Medulla oblongata (tissue), 1 donor: Measurements from ENCODE around the gene FAM118A.
"Not testable (repeated sequence)": the region's sequence is repeated elsewhere in the genome, so short reads cannot be mapped to it uniquely, and the experiment has no call there.

ENCODE experiments used
- DNase-seq: peaks from one replicate; pipeline ENCODE4 v3.0.0-alpha.2; 2015; ENCODE audit errors: extremely low spot score

Gene FAM118A

DNA sequence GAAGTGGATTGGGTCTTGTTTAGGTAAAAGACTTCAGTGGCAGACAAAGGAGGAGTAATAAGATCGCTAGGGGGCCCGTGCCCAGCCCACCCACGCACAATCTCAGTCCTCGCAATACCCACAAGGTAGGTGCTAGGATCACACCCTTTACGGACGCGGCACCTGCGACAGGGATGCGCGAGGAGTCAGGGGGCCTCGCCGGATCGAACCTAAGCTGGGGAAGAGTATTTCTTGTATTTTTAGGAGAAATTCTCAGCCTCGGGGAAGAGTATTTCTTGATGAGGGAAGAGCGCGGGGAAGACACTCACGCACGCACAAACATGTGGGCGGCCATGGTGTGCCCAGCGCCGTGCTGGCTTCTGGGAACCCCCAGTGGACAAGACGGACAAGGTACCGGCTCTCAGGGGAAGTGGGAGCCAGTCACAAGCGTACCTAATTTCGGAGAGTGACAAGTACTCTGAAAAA is 745 bp upstream of the FAM118A start:
- DNase-seq, result no peak

DNA sequence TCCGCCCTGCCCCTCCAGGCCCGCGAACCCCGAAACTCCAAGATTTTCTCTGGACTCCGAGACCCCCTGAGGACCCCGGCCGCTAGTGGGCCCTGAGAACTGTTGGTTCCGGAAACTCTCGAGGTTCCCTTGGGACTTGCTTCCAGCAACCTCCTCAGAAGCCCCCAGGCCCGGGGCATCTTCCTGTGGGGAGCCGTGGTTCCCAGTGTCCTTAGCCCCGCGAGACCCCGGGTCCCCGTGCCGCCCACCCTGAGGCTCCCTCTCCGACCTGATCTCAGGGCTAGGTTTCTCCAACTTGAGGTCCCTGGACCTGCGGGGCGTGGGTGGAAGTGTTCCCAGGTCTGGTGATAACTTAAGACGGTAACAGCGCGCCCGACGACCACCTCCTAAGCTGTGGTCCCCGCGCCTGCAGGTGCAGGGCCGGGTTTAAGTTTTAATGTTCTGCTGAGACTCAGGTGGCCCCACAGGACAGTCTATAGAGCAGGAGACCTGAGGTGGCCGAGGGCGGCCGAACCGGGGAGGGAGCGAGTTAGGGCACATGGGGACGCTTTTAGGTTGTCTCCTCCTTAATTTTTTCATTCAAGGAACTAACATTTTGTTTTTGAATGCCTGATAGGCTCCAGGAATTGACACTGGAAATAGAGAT is 720 bp downstream of the FAM118A start:
- no peak for DNase-seq

DNA sequence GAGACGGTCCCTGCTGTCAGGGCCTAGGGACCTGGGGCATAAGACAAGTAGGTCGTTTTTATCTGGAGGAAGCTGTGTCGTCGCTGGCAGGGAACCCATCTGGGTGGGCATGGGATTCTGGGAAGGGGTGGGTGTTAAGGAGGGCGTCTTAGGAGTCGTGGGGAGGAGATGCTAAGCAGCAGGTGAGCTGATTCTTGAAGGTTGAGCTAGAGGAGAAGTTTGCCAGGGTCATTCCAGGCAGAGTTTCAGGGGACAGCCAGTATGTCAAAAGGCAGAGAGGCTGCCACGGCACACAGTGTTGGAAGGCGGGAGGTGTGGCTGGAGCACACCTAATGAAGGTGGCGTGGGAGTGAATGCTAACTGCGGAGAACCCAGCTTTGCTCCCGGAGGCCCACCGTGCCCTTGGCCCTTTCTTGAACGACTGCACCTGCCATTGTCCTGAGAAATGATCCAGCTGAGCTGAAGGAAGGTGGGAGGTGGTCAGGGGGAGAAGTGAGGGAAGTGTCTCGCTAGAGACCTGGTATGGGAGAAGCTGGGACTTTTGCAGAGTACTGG is 1.3 kb downstream of the FAM118A start:
- no peak for DNase-seq

DNA sequence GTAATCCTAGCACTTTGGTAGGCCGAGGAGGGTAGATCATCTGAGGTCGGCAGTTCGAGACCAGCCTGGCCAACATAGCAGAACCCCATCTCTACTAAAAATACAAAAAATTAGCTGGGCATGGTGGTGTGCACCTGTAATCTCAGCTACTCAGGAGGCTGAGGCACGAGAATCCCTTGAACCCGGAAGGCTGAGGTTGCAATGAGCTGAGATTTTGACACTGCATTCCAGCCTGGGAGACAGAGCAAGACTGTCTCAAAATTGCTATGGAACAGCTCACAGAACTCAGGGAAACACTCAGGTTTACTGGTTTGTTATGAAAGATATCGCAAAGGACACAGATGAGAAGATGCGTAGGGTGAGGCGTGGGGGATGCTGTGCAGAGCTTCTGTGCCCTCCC is 2.7 kb downstream of the FAM118A start:
- DNase-seq, result no peak

DNA sequence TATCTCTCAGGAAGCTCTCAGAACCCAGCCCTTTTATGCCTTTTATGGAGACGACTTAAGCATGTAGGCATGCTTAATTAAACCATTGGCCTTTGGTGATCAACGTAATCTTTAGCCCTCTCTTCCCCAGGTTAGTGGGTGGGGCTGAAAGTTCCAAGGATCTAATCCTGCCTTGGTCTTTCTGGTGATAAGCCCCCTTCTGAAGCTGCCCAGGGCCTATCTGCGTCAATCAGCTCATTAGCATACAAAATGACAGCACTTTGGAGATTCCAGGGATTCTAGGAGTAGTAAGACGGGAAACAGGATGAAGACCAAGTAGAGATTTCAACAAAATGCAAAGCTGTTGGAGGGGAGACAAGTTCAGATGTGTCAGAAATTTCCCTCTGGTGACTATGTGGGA is 3.1 kb downstream of the FAM118A start:
- no peak for DNase-seq

DNA sequence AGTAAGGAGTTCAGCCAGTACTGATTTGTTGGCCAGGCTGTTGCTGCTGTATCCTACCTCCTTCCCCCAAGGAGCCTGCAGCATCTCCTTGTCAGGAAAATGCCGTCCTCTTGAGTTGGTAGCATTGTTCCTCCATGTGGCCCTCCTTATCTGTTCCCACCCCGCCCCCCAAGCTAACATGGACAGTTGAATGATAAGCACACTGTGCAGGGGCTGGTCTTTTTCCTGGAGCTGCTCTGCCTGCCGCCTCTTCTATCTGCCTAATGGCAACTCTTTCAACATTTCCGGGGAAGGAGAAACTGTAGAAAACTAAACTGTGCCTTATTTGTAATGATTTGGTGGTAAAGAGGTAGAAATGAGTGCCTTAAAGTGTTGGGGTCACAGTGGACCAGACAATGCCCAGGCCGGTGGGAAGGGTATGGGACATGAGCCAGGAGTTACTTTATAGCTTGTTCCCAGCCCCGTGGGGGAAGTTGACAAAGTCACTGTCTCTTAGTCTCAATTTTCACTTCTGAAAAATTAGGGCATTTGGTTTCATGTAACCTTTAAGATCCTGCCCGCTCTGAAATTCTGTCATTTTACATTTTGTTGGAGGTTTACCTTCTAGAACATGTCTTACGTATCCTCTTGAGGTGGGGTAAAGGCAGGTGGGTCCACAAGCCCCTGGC is 4.5 kb downstream of the FAM118A start:
- no peak for DNase-seq

DNA sequence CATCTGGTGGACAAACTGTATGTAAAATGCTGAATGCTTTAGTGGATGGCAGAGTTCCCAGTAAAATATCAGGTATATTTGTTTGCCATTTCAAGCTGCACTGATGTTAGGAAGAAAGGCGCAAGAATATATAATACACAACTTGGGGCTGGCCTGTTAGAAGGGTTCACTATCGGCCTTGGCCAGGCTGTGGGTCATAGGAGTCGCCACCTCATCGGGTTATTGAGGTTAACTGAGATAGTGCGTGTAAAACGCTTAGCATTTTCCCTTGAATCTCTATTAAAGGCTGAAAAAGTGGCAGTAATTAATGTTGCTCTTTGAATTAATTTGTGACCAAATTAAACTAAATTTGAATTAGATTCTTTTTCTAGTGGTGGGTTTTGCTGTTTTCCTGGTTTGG is 5.1 kb downstream of the FAM118A start:
- DNase-seq, result no peak

DNA sequence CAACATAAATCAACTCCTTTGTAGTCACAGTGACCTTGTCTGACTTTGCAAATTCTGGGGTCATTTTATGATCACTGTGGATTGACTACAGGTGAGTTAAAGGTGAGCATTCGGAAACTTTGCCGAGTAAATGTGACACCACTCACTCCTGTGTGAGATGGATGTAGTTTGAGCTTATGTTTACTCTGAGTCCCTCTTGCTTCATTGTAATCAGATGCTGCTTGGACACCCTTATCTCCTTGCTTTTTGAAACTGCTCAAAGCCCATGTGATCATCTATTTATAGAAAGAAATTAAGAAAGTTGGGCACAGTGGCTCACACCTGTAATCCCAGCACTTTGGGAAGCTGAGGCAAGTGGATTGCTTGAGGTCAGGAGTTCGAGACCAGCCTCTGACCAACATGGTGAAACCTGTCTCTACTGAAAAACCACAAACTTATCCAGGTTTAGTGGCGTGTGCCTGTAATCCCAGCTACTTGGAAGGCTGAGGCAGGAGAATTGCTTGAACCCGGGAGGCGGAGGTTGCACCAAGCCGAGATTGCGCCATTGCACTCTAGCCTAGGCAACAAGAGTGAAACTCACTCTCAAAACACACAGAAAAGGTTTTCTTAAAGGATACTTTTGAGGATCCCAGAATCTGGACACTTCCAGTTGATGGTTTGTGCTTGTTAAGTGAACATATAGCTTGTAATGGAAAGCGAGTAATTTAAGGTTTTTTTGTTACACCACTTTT is 7.2 kb downstream of the FAM118A start:
- DNase-seq, result no peak

DNA sequence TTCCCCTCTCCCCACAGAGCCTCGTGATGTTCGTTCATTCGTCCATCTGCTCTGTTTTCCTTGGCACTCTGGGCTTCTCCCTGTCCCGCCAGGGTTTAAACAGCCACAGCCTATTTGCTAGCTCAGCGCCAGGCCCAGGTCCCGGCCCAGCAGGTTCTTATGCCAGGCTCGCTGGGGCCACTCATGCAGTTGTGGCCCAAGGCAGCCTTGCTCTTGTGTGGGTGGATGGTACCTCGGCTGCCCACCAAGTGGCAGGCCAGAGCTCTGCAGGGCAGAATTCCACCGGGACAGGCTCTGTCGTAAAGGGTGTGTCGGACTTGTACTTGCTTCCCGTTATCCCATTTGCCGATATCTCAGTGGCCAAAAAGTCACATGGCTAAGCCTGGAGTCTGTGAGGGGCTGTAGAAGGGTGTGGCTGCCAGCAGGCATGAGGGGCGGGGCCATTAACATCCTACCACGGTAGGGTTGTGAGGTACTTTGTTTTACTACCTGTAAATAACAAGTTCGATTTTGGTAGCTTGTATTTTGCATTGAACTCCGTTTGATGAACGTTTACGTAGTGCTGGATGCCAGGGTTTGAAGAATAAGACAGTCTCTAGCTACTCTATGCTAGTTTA is 7.9 kb downstream of the FAM118A start:
- peak; percentile 73 for DNase-seq

DNA sequence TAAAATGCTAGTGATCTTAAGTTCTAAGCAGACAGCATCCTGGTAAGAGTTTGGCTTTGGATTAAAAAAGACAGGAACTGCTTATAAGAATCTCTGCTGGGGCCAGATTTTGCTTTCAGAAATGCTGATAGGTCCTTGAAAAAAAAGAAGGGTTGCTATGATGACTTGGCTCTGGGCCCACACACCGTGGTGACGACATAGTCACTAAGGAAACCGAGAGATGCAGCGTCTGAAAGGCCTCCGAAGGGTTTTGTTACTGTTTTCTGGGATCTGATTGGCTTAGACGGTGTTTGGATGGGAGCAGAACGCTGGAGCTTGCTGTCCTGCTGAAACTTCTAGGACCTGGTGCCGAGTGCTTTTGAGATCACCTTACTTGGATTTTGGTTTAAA is 8.4 kb downstream of the FAM118A start:
- peak; percentile 81 for DNase-seq

DNA sequence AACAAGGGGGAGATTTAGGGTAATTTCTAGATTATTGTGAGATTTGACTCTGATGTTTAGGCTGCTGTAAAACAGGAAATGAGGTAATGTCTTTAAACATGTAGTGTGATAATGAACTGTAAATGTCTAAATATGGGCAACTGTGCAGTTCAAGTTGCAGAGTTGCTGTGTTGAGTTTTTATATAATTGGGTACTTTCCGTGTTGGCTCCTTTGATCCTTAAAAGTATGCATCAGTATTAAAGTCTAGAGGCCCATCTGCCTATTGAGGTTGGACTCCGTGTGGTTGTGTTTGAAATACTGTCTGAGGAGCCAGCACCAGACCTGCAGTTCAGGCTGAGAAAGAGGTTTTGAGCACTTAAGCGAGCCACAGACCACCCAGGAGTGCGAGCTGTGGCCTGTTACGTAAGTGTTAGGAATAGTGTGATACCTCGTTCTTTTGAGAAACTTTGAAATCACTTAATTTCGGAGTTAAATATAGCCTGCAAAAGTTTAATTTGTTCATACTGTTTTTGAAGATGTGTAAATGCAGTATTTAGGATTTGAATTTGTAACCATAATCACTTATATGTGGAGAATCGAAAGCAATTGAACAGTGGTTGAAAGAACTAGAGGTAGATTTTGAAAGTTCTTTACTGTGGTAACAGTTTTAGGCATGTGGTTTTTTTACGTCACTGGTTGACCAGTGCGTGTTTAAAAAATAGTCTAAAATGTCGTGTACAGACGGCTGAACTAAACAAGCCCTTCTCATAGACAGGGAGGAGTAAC is 9.0 kb downstream of the FAM118A start:
- no peak for DNase-seq

DNA sequence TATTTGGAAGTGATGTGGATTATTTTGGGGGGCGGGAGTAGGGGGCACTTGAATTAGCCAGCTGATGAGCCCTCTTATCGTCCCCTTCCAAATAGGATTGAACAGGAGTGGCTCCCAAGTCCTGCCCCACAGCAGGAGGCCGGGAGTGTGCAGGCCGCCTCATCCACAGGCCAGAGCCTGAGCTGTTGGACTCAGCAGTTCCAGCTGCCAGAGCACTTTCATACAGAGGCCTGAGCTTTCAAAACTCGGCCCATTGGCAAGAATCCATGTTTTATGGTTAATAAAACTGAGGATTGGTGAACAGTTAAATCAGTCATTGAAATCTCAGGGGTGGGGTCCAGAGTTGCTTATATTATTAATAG is 9.6 kb downstream of the FAM118A start:
- peak; percentile 19 for DNase-seq

DNA sequence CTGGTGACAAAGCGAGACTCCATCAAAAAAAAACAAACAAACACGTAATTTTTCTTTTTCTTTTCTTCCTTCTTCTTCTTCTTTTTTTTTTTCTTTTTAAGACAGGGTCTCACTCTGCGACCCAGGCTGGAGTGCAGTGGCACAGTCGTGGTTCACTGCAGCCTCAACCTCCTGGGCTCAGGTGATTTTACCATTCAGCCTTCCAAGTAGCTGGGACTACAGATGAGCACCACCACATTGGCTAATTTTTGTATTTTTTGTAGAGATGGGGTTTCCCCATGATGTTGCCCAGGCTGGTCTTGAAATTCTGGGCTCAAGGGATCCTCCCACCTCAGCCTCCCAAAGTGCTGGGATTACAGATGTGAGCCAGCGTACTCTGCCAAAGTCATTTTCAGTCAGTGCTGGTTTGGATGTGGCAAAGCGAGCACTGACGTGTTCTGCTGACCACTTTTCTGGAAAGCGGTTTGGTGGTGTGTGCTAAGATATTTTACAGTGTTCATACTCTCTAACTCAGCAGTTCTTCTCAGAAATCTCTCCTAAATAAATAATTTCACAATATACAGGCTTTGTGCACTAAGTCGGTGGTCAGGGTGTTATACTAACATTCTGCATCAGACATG is 10.7 kb downstream of the FAM118A start:
- DNase-seq, result no peak

DNA sequence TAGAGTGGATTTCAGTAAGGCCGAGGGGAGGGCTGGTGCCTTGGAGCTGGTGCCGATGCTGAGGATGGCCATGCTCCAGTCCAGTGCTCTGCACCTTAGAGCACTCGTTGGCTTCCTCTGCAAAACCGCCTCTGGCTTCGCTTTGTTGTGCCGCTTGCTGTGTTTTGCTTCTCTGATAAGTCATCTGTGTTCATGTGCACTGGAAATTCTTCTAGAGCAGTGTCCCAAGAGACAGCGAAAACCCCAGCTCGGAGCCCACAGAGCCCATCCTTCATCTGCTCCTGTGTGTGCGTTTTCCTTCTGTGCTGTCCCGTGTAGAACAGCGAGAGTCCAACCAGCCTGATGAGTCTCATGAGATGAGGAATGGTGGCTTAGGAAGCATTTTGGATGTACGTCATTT is 12.1 kb downstream of the FAM118A start:
- no peak for DNase-seq

DNA sequence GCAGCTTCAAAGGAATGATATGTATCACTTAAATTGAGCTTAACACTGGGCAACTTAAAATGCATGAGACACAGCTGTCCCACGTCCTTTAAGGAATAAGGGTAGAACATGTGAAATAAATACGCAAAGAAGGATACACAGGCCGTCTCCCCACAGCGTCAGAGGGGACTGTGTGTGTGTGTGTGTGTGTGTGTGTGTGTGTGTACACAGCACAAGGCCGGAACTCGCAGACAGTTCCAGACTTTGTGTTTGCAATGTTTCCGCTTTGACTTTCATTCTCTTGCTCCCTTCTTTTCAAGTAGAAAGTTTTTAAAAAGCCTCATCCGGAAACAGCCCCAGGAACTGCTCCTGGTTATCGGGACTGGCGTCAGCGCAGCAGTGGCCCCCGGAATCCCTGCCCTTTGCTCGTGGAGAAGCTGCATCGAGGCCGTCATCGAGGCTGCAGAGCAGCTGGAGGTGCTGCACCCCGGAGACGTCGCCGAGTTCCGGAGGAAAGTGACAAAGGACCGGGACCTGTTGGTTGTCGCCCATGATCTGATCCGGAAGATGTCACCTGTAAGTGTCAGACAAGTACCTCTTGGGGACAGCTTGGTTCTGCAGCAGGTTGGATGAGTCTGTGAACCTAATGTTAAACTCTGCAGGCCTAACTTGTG is 13.3 kb downstream of the FAM118A start:
- no peak for DNase-seq

DNA sequence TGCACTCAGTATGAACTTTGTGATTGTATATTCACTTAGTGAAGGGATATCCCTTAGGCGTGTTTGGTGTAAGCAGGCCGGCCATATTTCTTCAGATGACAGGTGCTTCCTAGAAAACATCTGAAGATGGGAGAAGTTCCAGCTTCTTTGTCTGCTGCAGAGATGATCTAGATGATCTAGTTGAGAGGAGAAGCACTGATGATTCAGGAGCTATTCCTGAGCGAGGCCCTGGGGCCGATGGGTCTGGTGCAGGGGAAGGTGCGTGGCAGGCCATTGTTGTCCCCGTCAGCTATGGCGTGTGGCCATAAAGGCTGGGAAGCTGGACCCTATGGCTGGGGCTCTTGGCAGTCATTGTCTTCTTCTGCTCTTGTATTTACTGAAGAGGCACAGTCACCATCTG is 14.0 kb downstream of the FAM118A start:
- DNase-seq, result no peak

DNA sequence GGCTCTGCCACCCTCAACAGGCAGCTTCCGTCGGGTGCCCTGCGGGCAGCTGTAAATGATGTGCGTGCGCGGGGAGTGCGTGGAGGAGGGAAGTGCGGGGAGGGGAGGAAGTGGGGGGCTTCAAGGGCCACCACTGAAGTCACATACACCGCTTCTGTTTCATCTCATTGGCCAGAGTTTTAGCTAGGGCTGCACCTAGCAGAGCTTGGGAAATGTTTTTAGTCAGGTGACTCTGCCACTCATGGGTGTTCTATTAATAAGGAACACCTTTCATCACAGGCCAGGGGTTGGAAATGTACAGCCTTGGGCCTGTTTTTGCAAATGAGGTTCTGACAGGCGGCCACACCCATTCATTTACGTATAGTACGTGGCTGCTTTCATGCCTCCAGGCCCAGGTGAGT is 14.6 kb downstream of the FAM118A start:
- no peak for DNase-seq

DNA sequence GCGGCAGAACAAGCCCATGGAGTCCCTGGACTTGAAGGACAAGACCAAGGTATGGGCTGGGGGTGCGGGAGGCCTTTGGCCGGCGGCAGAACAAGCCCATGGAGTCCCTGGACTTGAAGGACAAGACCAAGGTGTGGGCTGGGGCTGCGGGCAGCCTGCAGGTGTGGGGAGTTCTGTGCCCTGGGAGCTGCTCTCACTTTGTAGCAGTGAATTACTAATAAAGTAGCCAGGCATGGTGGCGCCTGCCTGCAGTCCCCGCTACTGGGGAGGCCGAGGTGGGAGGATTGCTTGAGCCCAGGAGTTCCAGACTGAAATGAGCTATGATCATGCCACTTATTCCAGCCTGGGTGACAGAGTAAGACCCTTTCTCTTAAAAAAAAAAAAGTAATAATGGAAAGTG is 18.5 kb downstream of the FAM118A start:
- not testable (repeated sequence) for DNase-seq

DNA sequence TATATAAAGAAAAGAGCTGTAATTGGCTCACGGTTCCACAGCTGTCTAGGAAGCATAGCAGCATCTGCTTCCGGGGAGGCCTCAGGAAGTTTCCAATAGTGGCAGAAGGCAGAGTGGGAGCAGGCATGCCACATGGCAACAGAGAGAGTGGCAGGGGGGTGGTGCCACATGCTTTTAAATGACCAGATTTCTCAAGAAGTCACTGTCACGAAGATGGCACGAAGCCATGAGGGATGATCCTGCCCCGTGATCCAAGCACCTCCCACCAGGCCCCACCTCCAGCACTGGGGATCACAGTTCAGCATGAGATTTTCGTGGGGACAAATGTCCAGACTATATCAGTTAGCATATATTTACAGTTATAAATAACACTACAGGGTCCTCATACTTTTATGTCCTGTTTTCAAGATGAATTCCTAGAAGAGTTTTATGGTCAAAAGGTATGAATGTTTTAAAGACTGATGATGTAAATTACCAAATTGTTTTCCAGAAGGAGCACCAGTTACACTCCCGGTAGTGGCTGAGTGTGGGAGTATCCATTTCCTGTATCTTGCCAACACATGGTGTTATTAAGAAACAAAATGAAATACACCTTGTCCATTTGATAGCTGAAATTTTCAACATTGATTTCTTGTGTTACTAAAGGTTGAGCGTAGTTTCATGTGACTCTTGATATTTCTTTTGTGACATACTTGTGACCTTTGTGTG is 19.2 kb downstream of the FAM118A start:
- DNase-seq, result peak; percentile 28

DNA sequence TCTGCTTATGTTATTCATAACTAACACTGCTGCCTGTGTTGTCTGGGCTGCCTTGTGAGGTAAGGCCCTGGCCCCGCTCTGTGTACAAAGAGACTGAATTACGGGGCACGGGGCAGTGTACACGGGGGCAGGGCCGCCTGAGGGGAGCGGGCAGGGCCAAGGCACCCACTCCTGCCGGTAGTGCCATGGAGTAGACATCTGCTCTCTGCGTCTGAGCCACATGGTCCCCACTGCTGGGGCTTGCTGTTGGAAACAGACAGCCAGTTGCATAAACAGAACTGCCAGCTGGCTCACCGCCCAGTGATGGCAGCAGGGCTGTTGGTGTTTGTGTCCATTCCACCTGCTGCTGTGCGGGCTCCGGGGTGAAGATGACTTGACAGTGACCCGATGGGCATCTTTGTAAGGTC is 19.8 kb downstream of the FAM118A start:
- DNase-seq, result peak; percentile 87
